ENCODE data around the gene GUCD1.
"Not testable (repeated sequence)": the region's sequence is repeated elsewhere in the genome, so short reads cannot be mapped to it uniquely, and the experiment has no call there.

GUCD1 gene

GRCh38 chr22:24536089-24536488, 18.8 kb downstream of the GUCD1 start:
- Histone ChIP-seq H3K27ac (ENCODE audit: low read depth, low read length) (no peak overlapping the region), H2BK120ac (ENCODE audit: low read depth, low read length) (no peak overlapping the region), H3K56ac (ENCODE audit: low read length) (no peak overlapping the region), H4K5ac (ENCODE audit: low read length) (no peak overlapping the region), H2BK15ac (replicated peaks; ENCODE audit: low read depth) (no peak overlapping the region), H3K27me3 (ENCODE audit: insufficient read depth, low read length, poor library complexity) (no peaks in the 10 kb centered on the region), H3K4ac (ENCODE audit: low read depth, low read length) (no peak overlapping the region), H4K8ac (ENCODE audit: low read depth, low read length) (no peak overlapping the region), H3K4me1 (ENCODE audit: control insufficient read depth, low read depth, low read length) (no peaks in the 10 kb centered on the region), H2AK5ac (ENCODE audit: low read length) (no peak overlapping the region), H3K18ac (ENCODE audit: low read length) (no peak overlapping the region), H3K9ac (ENCODE audit: low read length) (no peak overlapping the region), H3K79me1 (ENCODE audit: low read length) (no peaks in the 10 kb centered on the region), H3K23ac (ENCODE audit: low read length) (no peak overlapping the region), H2BK5ac (ENCODE audit: low read length) (no peak overlapping the region), H3K4me2 (ENCODE audit: low read length) (no peak overlapping the region), H3K36me3 (ENCODE audit: control insufficient read depth, insufficient read depth, low read length) (peaks cover 3% of the 10 kb centered on the region), H3K4me3 (ENCODE audit: low read length) (no peak overlapping the region), H3K79me2 (ENCODE audit: control insufficient read depth, insufficient read depth, low read length) (no peaks in the 10 kb centered on the region)
- WGBS (ENCODE audit: extremely low coverage, insufficient coverage, low lambda C conversion rate) = no CpG with 5 or more reads among the region's 3 CpGs
- DNase-seq = no peak

DNA sequence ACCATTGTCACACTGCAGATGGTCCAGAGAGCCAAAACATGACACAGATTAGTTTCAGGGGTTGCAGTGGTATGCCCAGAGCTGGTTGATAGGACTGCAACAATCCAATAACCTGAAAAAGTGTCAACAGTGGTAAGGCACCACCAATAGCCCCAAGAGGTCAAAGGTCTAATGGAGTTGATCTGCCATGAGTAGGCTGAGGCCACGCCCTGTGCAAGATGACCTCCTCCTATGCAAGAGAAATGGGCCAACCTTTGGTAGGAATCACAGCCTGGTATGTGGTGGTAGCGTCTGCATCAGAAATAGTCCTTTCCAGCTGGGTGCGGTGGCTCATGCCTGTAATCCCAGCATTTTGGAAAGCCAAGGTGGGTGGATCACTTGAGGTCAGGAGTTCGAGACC, 19.6 kb downstream of the GUCD1 start:
- H3K9ac ChIP-seq (ENCODE audit: low read length) = no peak overlapping the region
- no CpG with 5 or more reads among the region's 4 CpGs for WGBS (ENCODE audit: extremely low coverage, insufficient coverage, low lambda C conversion rate)

DNA sequence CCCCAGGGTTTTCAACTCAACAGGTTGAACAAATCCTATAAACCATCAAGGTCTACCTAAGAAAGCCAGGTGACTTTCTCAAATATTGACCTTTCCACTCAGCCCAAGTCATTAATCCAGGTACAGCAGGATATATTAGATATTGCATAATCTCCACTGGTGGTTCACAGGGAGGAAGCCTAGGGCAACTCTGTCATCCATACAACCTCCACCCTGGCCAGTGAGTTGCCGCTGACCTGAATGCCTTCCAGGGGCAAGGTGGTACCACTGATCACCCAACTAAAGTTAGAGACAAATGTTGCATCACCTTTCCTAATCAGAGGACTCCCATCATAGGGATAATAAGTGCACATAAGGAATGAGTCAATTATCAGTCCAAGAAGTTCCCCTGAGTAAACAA, 22.9 kb downstream of the GUCD1 start:
- no peak overlapping the region for H2BK15ac ChIP-seq (replicated peaks; ENCODE audit: low read depth)
- H3K4ac ChIP-seq (ENCODE audit: low read depth, low read length) = no peak overlapping the region
- no peak overlapping the region for H2BK5ac ChIP-seq (ENCODE audit: low read length)
- H3K9ac ChIP-seq (ENCODE audit: low read length) = no peak overlapping the region
- no peaks in the 10 kb centered on the region for H3K27me3 ChIP-seq (ENCODE audit: insufficient read depth, low read length, poor library complexity)
- H3K18ac ChIP-seq (ENCODE audit: low read length) = no peak overlapping the region
- no peak overlapping the region for H3K56ac ChIP-seq (ENCODE audit: low read length)
- no peaks in the 10 kb centered on the region for H3K79me1 ChIP-seq (ENCODE audit: low read length)
- no peak for DNase-seq
- H2BK120ac ChIP-seq (ENCODE audit: low read depth, low read length) = no peak overlapping the region
- WGBS (ENCODE audit: extremely low coverage, insufficient coverage, low lambda C conversion rate) = no CpG with 5 or more reads among the region's 1 CpG
- no peaks in the 10 kb centered on the region for H3K36me3 ChIP-seq (ENCODE audit: control insufficient read depth, insufficient read depth, low read length)
- H4K8ac ChIP-seq (ENCODE audit: low read depth, low read length) = no peak overlapping the region
- no peaks in the 10 kb centered on the region for H3K4me1 ChIP-seq (ENCODE audit: control insufficient read depth, low read depth, low read length)
- H3K79me2 ChIP-seq (ENCODE audit: control insufficient read depth, insufficient read depth, low read length) = no peaks in the 10 kb centered on the region
- H3K4me2 ChIP-seq (ENCODE audit: low read length) = no peak overlapping the region
- H3K4me3 ChIP-seq (ENCODE audit: low read length) = no peak overlapping the region
- no peak overlapping the region for H4K5ac ChIP-seq (ENCODE audit: low read length)
- H2AK5ac ChIP-seq (ENCODE audit: low read length) = no peak overlapping the region
- no peak overlapping the region for H3K23ac ChIP-seq (ENCODE audit: low read length)
- no peak overlapping the region for H3K27ac ChIP-seq (ENCODE audit: low read depth, low read length)

More for the DNA sequence above, 19.6 kb downstream of the GUCD1 start:
- Histone ChIP-seq H3K56ac (ENCODE audit: low read length) (no peak overlapping the region), H3K4ac (ENCODE audit: low read depth, low read length) (no peak overlapping the region), H3K79me2 (ENCODE audit: control insufficient read depth, insufficient read depth, low read length) (no peaks in the 10 kb centered on the region), H3K79me1 (ENCODE audit: low read length) (no peaks in the 10 kb centered on the region), H4K5ac (ENCODE audit: low read length) (no peak overlapping the region), H2BK15ac (replicated peaks; ENCODE audit: low read depth) (no peak overlapping the region), H3K36me3 (ENCODE audit: control insufficient read depth, insufficient read depth, low read length) (no peaks in the 10 kb centered on the region), H3K27me3 (ENCODE audit: insufficient read depth, low read length, poor library complexity) (no peaks in the 10 kb centered on the region), H4K8ac (ENCODE audit: low read depth, low read length) (no peak overlapping the region), H3K27ac (ENCODE audit: low read depth, low read length) (no peak overlapping the region), H3K4me3 (ENCODE audit: low read length) (no peak overlapping the region), H3K18ac (ENCODE audit: low read length) (no peak overlapping the region), H3K23ac (ENCODE audit: low read length) (no peak overlapping the region), H2AK5ac (ENCODE audit: low read length) (no peak overlapping the region), H2BK120ac (ENCODE audit: low read depth, low read length) (no peak overlapping the region), H3K4me1 (ENCODE audit: control insufficient read depth, low read depth, low read length) (no peaks in the 10 kb centered on the region), H3K4me2 (ENCODE audit: low read length) (no peak overlapping the region), H2BK5ac (ENCODE audit: low read length) (no peak overlapping the region)
- no peak for DNase-seq

DNA sequence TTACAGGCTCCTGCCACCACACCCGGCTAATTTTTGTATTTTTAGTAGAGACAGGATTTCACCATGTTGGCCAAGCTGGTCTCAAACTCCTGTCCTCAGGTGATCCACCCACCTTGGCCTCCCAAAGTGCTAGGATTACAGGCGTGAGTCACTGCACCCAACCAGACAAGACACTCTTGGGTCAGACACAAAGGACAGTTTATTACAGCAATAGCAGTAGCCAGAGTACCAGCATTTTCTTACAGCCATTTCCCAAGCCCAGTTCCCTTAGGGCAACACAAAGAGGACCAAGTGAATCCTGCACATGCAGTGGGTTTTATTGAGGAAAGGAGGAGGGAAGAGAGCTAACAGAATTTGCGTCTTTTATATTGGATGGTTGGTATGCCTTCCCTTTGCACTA, 24.0 kb downstream of the GUCD1 start:
- H3K27me3 ChIP-seq (ENCODE audit: insufficient read depth, low read length, poor library complexity); H3K4me1 ChIP-seq (ENCODE audit: control insufficient read depth, low read depth, low read length); H4K8ac ChIP-seq (ENCODE audit: low read depth, low read length); H3K79me1 ChIP-seq (ENCODE audit: low read length); H3K36me3 ChIP-seq (ENCODE audit: control insufficient read depth, insufficient read depth, low read length); H2BK5ac ChIP-seq (ENCODE audit: low read length); H3K4me3 ChIP-seq (ENCODE audit: low read length); H3K4ac ChIP-seq (ENCODE audit: low read depth, low read length); H3K9ac ChIP-seq (ENCODE audit: low read length); H3K79me2 ChIP-seq (ENCODE audit: control insufficient read depth, insufficient read depth, low read length); H4K5ac ChIP-seq (ENCODE audit: low read length); H3K4me2 ChIP-seq (ENCODE audit: low read length); DNase-seq; H3K18ac ChIP-seq (ENCODE audit: low read length); H2AK5ac ChIP-seq (ENCODE audit: low read length); H3K23ac ChIP-seq (ENCODE audit: low read length); H2BK15ac ChIP-seq (replicated peaks; ENCODE audit: low read depth); H2BK120ac ChIP-seq (ENCODE audit: low read depth, low read length); H3K27ac ChIP-seq (ENCODE audit: low read depth, low read length); H3K56ac ChIP-seq (ENCODE audit: low read length): not testable (repeated sequence)
- no CpG with 5 or more reads among the region's 3 CpGs for WGBS (ENCODE audit: extremely low coverage, insufficient coverage, low lambda C conversion rate)

DNA sequence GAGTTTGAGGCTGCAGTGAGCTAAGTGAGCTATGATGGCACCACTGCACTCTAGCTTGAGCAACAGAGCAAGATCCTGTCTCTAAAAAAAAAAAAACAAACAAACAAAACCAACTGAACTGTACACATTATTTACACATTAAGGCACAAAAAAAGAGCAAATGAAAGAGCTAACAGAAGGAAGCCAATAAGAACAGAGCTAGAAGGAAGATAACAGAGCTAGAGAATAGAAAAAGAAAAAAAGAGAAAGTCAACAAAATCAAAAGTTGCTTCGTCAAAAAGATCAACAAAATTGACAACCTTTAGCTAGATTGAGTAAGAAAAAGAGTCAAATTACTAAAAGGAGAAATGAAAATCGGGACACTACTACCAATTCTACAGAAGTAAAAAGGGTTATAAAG, 25.0 kb downstream of the GUCD1 start:
- Histone ChIP-seq H3K4me1 (ENCODE audit: control insufficient read depth, low read depth, low read length) (no peaks in the 10 kb centered on the region), H4K5ac (ENCODE audit: low read length) (no peak overlapping the region), H4K8ac (ENCODE audit: low read depth, low read length) (no peak overlapping the region), H2BK15ac (replicated peaks; ENCODE audit: low read depth) (no peak overlapping the region), H3K4me3 (ENCODE audit: low read length) (no peak overlapping the region), H3K23ac (ENCODE audit: low read length) (no peak overlapping the region), H3K27ac (ENCODE audit: low read depth, low read length) (no peak overlapping the region), H3K4ac (ENCODE audit: low read depth, low read length) (no peak overlapping the region), H2BK120ac (ENCODE audit: low read depth, low read length) (no peak overlapping the region), H3K36me3 (ENCODE audit: control insufficient read depth, insufficient read depth, low read length) (no peaks in the 10 kb centered on the region), H3K4me2 (ENCODE audit: low read length) (no peak overlapping the region), H3K56ac (ENCODE audit: low read length) (no peak overlapping the region), H2BK5ac (ENCODE audit: low read length) (no peak overlapping the region), H3K27me3 (ENCODE audit: insufficient read depth, low read length, poor library complexity) (no peaks in the 10 kb centered on the region), H3K79me1 (ENCODE audit: low read length) (no peaks in the 10 kb centered on the region), H3K18ac (ENCODE audit: low read length) (no peak overlapping the region), H3K79me2 (ENCODE audit: control insufficient read depth, insufficient read depth, low read length) (no peaks in the 10 kb centered on the region), H3K9ac (ENCODE audit: low read length) (no peak overlapping the region), H2AK5ac (ENCODE audit: low read length) (no peak overlapping the region)
- DNase-seq = no peak
- no CpG with 5 or more reads among the region's 2 CpGs for WGBS (ENCODE audit: extremely low coverage, insufficient coverage, low lambda C conversion rate)

GRCh38 chr22:24526191-24526590, 28.7 kb downstream of the GUCD1 start:
- H3K56ac ChIP-seq (ENCODE audit: low read length) = no peak overlapping the region
- H3K27me3 ChIP-seq (ENCODE audit: insufficient read depth, low read length, poor library complexity) = no peaks in the 10 kb centered on the region
- H2AK5ac ChIP-seq (ENCODE audit: low read length) = no peak overlapping the region
- H2BK120ac ChIP-seq (ENCODE audit: low read depth, low read length) = no peak overlapping the region
- H4K5ac ChIP-seq (ENCODE audit: low read length) = no peak overlapping the region
- H3K27ac ChIP-seq (ENCODE audit: low read depth, low read length) = no peak overlapping the region
- H3K79me1 ChIP-seq (ENCODE audit: low read length) = no peaks in the 10 kb centered on the region
- DNase-seq = no peak
- no peak overlapping the region for H3K9ac ChIP-seq (ENCODE audit: low read length)
- no peaks in the 10 kb centered on the region for H3K36me3 ChIP-seq (ENCODE audit: control insufficient read depth, insufficient read depth, low read length)
- no peak overlapping the region for H3K23ac ChIP-seq (ENCODE audit: low read length)
- H2BK5ac ChIP-seq (ENCODE audit: low read length) = no peak overlapping the region
- no peak overlapping the region for H3K4me3 ChIP-seq (ENCODE audit: low read length)
- H2BK15ac ChIP-seq (replicated peaks; ENCODE audit: low read depth) = no peak overlapping the region
- no peaks in the 10 kb centered on the region for H3K79me2 ChIP-seq (ENCODE audit: control insufficient read depth, insufficient read depth, low read length)
- no peak overlapping the region for H3K4me2 ChIP-seq (ENCODE audit: low read length)
- H3K4ac ChIP-seq (ENCODE audit: low read depth, low read length) = no peak overlapping the region
- no peak overlapping the region for H4K8ac ChIP-seq (ENCODE audit: low read depth, low read length)
- H3K18ac ChIP-seq (ENCODE audit: low read length) = no peak overlapping the region
- peaks cover 2% of the 10 kb centered on the region for H3K4me1 ChIP-seq (ENCODE audit: control insufficient read depth, low read depth, low read length)
- no CpG with 5 or more reads among the region's 2 CpGs for WGBS (ENCODE audit: extremely low coverage, insufficient coverage, low lambda C conversion rate)

All from mesendoderm (in vitro differentiated cells).